Mesenchymal stem cell (in vitro differentiated cells and primary cell): Measurements from ENCODE around the gene CMPK1.

Source experiments
- DNase-seq: peaks from one replicate; pipeline ENCODE4 v3.0.0-alpha.2; 2013
- H2AFZ ChIP-seq: one replicate; pipeline ENCODE4 v1.6.1; 2013; ENCODE audit warnings: low read depth, mild to moderate bottlenecking, control low read depth, inconsistent platforms, low read length, moderate library complexity
- H2AK5ac ChIP-seq: 2 replicates; pipeline ENCODE4 v1.6.1; 2013; ENCODE audit warnings: low read length, moderate library complexity, mild to moderate bottlenecking, inconsistent platforms; ENCODE audit not compliant: severe bottlenecking
- H2BK120ac ChIP-seq: one replicate; pipeline ENCODE4 v1.6.1; 2013; ENCODE audit warnings: low read depth, mild to moderate bottlenecking, inconsistent platforms, low read length, moderate library complexity
- H2BK12ac ChIP-seq, 2 experiments: one replicate each; pipeline ENCODE4 v1.6.1; 2013; ENCODE audit warnings: inconsistent platforms in 2 of 2, low read length in 2 of 2, mild to moderate bottlenecking in 2 of 2, moderate library complexity in 2 of 2, control low read depth in 1 of 2
- H2BK15ac ChIP-seq: one replicate; pipeline ENCODE4 v1.6.1; 2013; ENCODE audit warnings: mild to moderate bottlenecking, low read depth, inconsistent platforms; ENCODE audit not compliant: poor library complexity, severe bottlenecking
- H2BK5ac ChIP-seq: 2 replicates; pipeline ENCODE4 v1.6.1; 2013; ENCODE audit warnings: low read depth, mild to moderate bottlenecking, low read length, control low read depth, inconsistent platforms; ENCODE audit not compliant: poor library complexity, severe bottlenecking
- H3K14ac ChIP-seq, 2 experiments: one replicate each; pipeline ENCODE4 v1.6.1; 2013; ENCODE audit warnings: inconsistent platforms in 2 of 2, low read length in 2 of 2, control low read depth in 1 of 2, mild to moderate bottlenecking in 1 of 2, moderate library complexity in 1 of 2
- H3K18ac ChIP-seq, 2 experiments: one replicate each; pipeline ENCODE4 v1.6.1; 2013; ENCODE audit warnings: inconsistent platforms in 2 of 2, low read length in 2 of 2, control low read depth in 1 of 2, low read depth in 1 of 2, mild to moderate bottlenecking in 1 of 2
- H3K23ac ChIP-seq, 2 experiments: one replicate each; pipeline ENCODE4 v1.6.1; 2013; ENCODE audit warnings: inconsistent platforms in 2 of 2, low read length in 2 of 2, mild to moderate bottlenecking in 2 of 2, moderate library complexity in 2 of 2, control low read depth in 1 of 2
- H3K27ac ChIP-seq: 2 replicates; pipeline ENCODE4 v1.5.1; 2013; ENCODE audit warnings: mild to moderate bottlenecking, moderate library complexity, low read length, control low read depth, inconsistent platforms; ENCODE audit not compliant: poor library complexity, severe bottlenecking
- H3K27me3 ChIP-seq, 2 experiments: 2 replicates each; pipeline versions ENCODE4 v1.6.1 to v1.7.0; 2013; ENCODE audit warnings: low read length in 2 of 2, mild to moderate bottlenecking in 2 of 2, moderate library complexity in 2 of 2, control low read depth in 1 of 2, inconsistent platforms in 1 of 2; ENCODE audit not compliant: control insufficient read depth in 1 of 2, insufficient read depth in 1 of 2
- H3K36me3 ChIP-seq, 2 experiments: 2 replicates each; pipeline versions ENCODE4 v1.6.1 to v1.7.0; 2013; ENCODE audit warnings: low read length in 2 of 2, control low read depth in 1 of 2, inconsistent platforms in 1 of 2, low read depth in 1 of 2, mild to moderate bottlenecking in 1 of 2; ENCODE audit not compliant: insufficient read depth in 2 of 2, control insufficient read depth in 1 of 2
- H3K4ac ChIP-seq, 2 experiments: one replicate each; pipeline ENCODE4 v1.6.1; 2013; ENCODE audit warnings: inconsistent platforms in 2 of 2, low read length in 2 of 2, mild to moderate bottlenecking in 2 of 2, moderate library complexity in 2 of 2, control low read depth in 1 of 2, low read depth in 1 of 2
- H3K4me1 ChIP-seq: 2 replicates; pipeline ENCODE4 v1.6.1; 2013; ENCODE audit warnings: low read depth, low read length, control low read depth; ENCODE audit not compliant: control insufficient read depth, insufficient read depth
- H3K4me2 ChIP-seq: 2 replicates; pipeline ENCODE4 v1.6.1; 2013; ENCODE audit warnings: low read length, mild to moderate bottlenecking, inconsistent platforms; ENCODE audit not compliant: poor library complexity, severe bottlenecking
- H3K4me3 ChIP-seq, 2 experiments: 2 replicates each; pipeline versions ENCODE4 v1.5.1 to v1.7.0; 2013; ENCODE audit warnings: low read length in 2 of 2, mild to moderate bottlenecking in 2 of 2, control low read depth in 1 of 2, low read depth in 1 of 2; ENCODE audit not compliant: insufficient read depth in 1 of 2
- H3K79me1 ChIP-seq: replicated peaks from 2 replicates; pipeline ENCODE4 v1.6.1; 2013; ENCODE audit warnings: mild to moderate bottlenecking, control low read depth, low read length, inconsistent platforms; ENCODE audit not compliant: poor library complexity, severe bottlenecking
- H3K9ac ChIP-seq: 2 replicates; pipeline ENCODE4 v1.7.0; 2013; ENCODE audit warnings: mild to moderate bottlenecking, low read length, moderate library complexity
- H3K9me3 ChIP-seq: 2 replicates; pipeline ENCODE4 v1.7.0; 2013; ENCODE audit warnings: mild to moderate bottlenecking, low read length; ENCODE audit not compliant: control insufficient read depth
- H4K8ac ChIP-seq: one replicate; pipeline ENCODE4 v1.6.1; 2013; ENCODE audit warnings: inconsistent platforms, mild to moderate bottlenecking, low read length, moderate library complexity
- H4K91ac ChIP-seq: one replicate; pipeline ENCODE4 v1.6.1; 2013; ENCODE audit warnings: mild to moderate bottlenecking, low read length, inconsistent platforms
- WGBS: methylation state at CpG from one replicate; pipeline ENCODE4 v1.1.7; 2013; ENCODE audit warnings: mixed read lengths; 5-methylcytosine and 5-hydroxymethylcytosine counted together

CMPK1 gene

DNA sequence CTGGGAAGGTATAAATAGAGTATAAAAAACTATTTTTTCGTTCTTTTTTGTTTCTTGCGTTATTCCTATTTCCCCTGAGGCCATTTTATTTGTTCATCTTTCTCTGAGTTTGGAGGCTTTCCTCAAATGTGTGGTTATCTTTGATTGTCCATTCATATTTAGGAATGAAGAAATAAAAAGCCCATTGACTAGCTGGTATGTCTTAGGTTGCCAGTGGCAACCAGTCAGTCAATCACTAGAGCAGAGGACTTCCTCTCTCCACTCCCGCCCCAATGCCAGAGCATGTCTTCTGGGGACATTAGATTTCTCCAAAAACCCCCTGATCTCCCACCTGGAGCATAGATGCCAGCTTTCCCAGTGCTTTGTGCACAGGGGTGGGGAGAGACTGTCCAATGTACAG, 61.8 kb downstream of the CMPK1 start:
- no peak overlapping the region for H2AFZ ChIP-seq
- no peak overlapping the region for H4K91ac ChIP-seq
- H3K4me3 ChIP-seq = no peak overlapping the region
- H3K36me3 ChIP-seq = no peaks in the 10 kb centered on the region
- H3K9me3 ChIP-seq = no peaks in the 10 kb centered on the region
- H4K8ac ChIP-seq = no peak overlapping the region
- no peak for DNase-seq
- H3K9ac ChIP-seq = no peak overlapping the region
- no peak overlapping the region for H3K4ac ChIP-seq
- H3K27me3 ChIP-seq = peaks cover 21 to 25% of the 10 kb centered on the region in 2 experiments
- no peak overlapping the region for H2BK5ac ChIP-seq
- no peak overlapping the region for H2AK5ac ChIP-seq
- no peak overlapping the region for H3K27ac ChIP-seq
- no peak overlapping the region for H3K4me2 ChIP-seq
- H3K79me1 ChIP-seq = no peaks in the 10 kb centered on the region
- WGBS = 91% methylated on average over 3 of the region's 3 CpGs
- H2BK12ac ChIP-seq = no peak overlapping the region
- no peak overlapping the region for H3K18ac ChIP-seq
- no peak overlapping the region for H2BK15ac ChIP-seq
- no peak overlapping the region for H3K23ac ChIP-seq
- no peak overlapping the region for H3K14ac ChIP-seq
- H3K4me1 ChIP-seq = no peaks in the 10 kb centered on the region
- no peak overlapping the region for H2BK120ac ChIP-seq

- Histone ChIP-seq H3K23ac (no peak overlapping the region), H3K27me3 (peaks cover 30 to 37% of the 10 kb centered on the region in 2 experiments), H3K36me3 (no peaks in the 10 kb centered on the region), H3K4me3 (no peak overlapping the region), H2BK5ac (no peak overlapping the region), H2AK5ac (no peak overlapping the region), H3K79me1 (no peaks in the 10 kb centered on the region), H2BK120ac (no peak overlapping the region), H4K91ac (no peak overlapping the region), H3K9ac (no peak overlapping the region), H4K8ac (no peak overlapping the region), H3K4me2 (no peak overlapping the region), H3K27ac (no peak overlapping the region), H2AFZ (no peak overlapping the region), H3K14ac (no peak overlapping the region), H2BK12ac (no peak overlapping the region), H3K9me3 (no peaks in the 10 kb centered on the region), H3K4ac (no peak overlapping the region), H3K18ac (no peak overlapping the region), H2BK15ac (no peak overlapping the region), H3K4me1 (no peaks in the 10 kb centered on the region)
- DNase-seq = no peak
- 80% methylated on average over 4 of the region's 6 CpGs for WGBS
Measured at GRCh38 chr1:47396671-47397196, 63.1 kb downstream of the CMPK1 start.

- no peak overlapping the region for H2BK5ac ChIP-seq
- peaks cover 29 to 56% of the 10 kb centered on the region in 2 experiments for H3K27me3 ChIP-seq
- H3K9ac ChIP-seq = no peak overlapping the region
- no peak overlapping the region for H3K4ac ChIP-seq
- H4K8ac ChIP-seq = no peak overlapping the region
- no peak overlapping the region for H2AFZ ChIP-seq
- no peak overlapping the region for H2AK5ac ChIP-seq
- no peak overlapping the region for H3K4me3 ChIP-seq
- H3K18ac ChIP-seq = no peak overlapping the region
- no peaks in the 10 kb centered on the region for H3K9me3 ChIP-seq
- DNase-seq = no peak
- no peak overlapping the region for H3K23ac ChIP-seq
- no peaks in the 10 kb centered on the region for H3K79me1 ChIP-seq
- WGBS = 95% methylated on average over 3 of the region's 4 CpGs
- no peak overlapping the region for H2BK120ac ChIP-seq
- H3K14ac ChIP-seq = no peak overlapping the region
- H4K91ac ChIP-seq = no peak overlapping the region
- no peak overlapping the region for H2BK15ac ChIP-seq
- no peaks in the 10 kb centered on the region for H3K36me3 ChIP-seq
- no peak overlapping the region for H2BK12ac ChIP-seq
- H3K27ac ChIP-seq = no peak overlapping the region
- no peak overlapping the region for H3K4me2 ChIP-seq
- no peaks in the 10 kb centered on the region for H3K4me1 ChIP-seq
Measured at GRCh38 chr1:47399138-47399845, 65.7 kb downstream of the CMPK1 start.

- H3K27ac ChIP-seq = no peak overlapping the region
- H3K36me3 ChIP-seq = no peaks in the 10 kb centered on the region
- no peak overlapping the region for H2AFZ ChIP-seq
- no peak overlapping the region for H3K4me2 ChIP-seq
- H4K91ac ChIP-seq = no peak overlapping the region
- no peak overlapping the region for H2BK120ac ChIP-seq
- no peaks in the 10 kb centered on the region for H3K9me3 ChIP-seq
- no peak overlapping the region for H3K9ac ChIP-seq
- H3K23ac ChIP-seq = no peak overlapping the region
- no peak overlapping the region for H3K14ac ChIP-seq
- no peak overlapping the region for H3K4me3 ChIP-seq
- peaks cover 29 to 51% of the 10 kb centered on the region in 2 experiments for H3K27me3 ChIP-seq
- H2BK15ac ChIP-seq = no peak overlapping the region
- H3K4ac ChIP-seq = no peak overlapping the region
- H2BK5ac ChIP-seq = no peak overlapping the region
- no peak overlapping the region for H4K8ac ChIP-seq
- no peak overlapping the region for H2AK5ac ChIP-seq
- no peaks in the 10 kb centered on the region for H3K4me1 ChIP-seq
- no peak overlapping the region for H3K18ac ChIP-seq
- no peak overlapping the region for H2BK12ac ChIP-seq
- H3K79me1 ChIP-seq = no peaks in the 10 kb centered on the region
- no peak for DNase-seq
- 96% methylated on average over 4 of the region's 4 CpGs for WGBS
Measured at GRCh38 chr1:47399846-47400155, 66.2 kb downstream of the CMPK1 start.
